HG02970 (cell line): Measurements from ENCODE around the gene DIPK1C.

ENCODE experiments used
- ATAC-seq: cut with Tn5 transposase; IDR thresholded peaks from one replicate; pipeline ENCODE4 v1.9.1; 2021; ENCODE audit warnings: mild to moderate bottlenecking, moderate library complexity, moderate number of reproducible peaks; ENCODE audit not compliant: unreplicated experiment, low FRiP score

Gene DIPK1C

GRCh38 chr18:74486119-74486849 lies 29.2 kb upstream of the DIPK1C start:
- ATAC-seq, result no peak

DNA sequence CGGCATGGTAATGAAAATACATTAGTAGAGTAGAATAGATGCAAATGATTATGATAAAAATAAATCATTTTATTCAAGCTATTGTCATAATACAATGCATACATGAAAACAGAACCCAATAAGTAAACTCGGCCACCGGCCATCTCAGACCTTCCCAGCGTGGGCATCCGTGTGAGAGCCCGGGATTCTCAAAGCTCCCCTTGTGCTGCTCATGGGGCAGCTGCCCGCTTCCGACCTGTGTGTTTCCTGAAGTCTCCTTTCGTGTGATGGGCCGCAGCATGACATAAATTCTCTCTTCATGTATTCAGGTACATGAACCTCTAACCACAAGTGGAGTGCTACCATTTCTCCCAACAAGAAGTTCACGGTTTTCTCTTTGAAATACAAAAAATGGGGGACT lies 25.6 kb upstream of the DIPK1C start:
- no peak for ATAC-seq

DNA sequence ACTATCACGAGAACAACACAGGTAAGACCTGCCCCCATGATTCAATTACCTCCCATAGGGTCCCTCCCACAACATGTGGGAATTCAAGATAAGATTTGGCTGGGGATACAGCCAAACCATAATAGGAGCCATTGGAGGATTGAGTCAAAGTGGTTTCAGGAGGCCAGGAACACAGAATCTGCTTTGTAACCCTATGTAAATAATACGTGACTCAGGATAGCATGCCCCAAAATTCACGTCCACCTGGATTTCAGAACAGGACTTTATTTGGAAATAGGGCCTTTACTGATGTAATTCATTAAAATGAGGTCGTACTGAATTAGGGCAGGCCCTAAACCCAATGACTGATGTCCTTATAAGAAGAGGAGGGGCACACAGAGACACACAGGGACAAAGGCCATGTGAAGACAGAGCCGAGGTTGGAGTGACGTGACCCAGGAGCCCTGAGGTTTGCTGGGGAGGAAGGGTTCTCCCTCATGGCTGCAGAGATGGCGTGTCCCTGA lies 23.1 kb upstream of the DIPK1C start:
- ATAC-seq, result no peak

- no peak for ATAC-seq
Measured at GRCh38 chr18:74479486-74480148, 22.5 kb upstream of the DIPK1C start.

DNA sequence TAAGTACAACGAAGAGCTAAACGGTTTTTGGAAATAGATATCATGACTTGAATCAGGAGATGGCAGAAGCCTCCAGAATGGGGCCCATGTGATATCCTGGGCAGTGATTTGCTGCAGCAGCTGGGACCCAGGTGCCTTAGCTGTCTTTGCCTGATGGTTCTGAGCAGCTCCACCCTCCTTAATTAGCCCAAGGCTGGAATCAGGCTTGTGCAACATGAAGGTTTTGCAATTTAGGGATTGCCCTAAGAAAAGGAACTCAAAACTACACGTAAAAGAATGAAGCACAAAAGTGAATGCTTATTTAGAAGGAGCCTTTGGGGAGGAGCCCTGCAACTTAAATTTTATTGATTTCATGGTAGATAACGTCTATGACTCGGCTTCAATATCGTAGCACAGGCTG lies 21.8 kb upstream of the DIPK1C start:
- no peak for ATAC-seq

DNA sequence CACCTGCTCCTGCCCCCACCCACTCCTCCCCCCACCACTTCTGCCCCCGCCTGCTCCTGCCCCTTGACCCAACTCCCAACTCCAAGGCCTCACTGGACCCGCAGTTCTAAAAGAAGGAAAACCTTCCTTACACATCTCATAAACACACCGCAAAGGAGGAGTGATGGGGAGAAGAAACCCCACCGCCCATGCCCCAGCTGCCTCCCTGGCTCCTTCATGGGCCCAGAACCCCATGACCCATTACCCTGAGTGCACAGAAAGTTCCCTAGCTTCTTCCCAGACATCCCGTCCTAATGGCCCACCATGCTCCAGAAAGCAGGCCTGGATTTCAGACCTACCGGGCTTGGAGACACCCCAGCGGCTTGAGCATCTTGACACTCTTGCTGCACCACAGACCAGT lies 21.2 kb upstream of the DIPK1C start:
- ATAC-seq, result no peak

- no peak for ATAC-seq
Measured at GRCh38 chr18:74477771-74478170, 20.7 kb upstream of the DIPK1C start.

- no peak for ATAC-seq
Measured at GRCh38 chr18:74476140-74476539, 19.0 kb upstream of the DIPK1C start.

DNA sequence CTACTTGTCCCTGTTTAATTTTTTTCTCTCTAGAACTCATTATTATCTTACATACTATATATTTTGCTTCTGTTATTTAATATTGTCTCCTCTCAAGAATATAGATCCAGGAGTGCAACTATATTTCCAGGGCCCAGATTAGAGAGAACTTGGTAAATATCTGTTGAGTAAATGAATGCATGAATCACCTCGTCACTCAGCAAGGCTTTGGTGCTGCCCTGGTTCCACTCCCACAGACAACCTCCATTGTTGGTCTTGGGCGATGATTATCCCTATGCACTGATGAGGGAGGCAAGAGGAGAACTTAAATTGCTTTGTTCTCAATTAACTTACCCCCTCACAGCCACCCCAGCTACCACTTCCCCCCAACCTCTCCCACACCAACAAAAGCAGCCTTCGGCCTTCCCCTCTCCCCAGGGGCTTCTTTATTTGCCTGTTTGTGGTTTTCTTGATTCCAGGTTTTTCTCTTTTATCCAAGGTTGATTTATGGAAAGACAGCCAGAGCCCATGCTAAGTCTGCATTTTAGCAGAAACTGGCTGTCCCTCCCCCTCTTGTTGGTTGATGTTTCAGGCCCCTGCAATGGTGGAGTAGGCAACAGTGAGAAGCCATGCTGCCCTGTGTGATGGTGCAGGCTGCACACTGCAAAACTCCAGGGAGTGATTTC lies 17.0 kb upstream of the DIPK1C start:
- no peak for ATAC-seq

DNA sequence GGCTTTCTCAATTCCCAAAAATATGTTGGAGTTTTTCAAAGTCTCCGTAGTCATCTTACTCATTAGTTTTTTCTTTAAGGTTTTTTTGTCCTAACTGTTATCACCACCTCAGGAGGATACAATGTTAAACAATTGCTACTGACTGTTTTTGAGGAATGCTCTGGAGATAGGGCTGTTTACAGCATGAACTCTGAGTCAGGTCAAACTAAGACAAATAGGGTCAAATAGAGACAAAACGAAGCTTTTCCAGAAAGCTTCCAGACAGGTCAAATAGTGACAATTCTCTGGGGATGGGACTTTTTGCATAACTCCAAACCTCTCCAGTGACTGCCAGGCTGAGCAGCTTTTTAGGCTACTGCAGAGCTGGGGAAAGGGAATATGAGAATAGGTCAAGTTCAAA lies 15.2 kb upstream of the DIPK1C start:
- no peak for ATAC-seq

DNA sequence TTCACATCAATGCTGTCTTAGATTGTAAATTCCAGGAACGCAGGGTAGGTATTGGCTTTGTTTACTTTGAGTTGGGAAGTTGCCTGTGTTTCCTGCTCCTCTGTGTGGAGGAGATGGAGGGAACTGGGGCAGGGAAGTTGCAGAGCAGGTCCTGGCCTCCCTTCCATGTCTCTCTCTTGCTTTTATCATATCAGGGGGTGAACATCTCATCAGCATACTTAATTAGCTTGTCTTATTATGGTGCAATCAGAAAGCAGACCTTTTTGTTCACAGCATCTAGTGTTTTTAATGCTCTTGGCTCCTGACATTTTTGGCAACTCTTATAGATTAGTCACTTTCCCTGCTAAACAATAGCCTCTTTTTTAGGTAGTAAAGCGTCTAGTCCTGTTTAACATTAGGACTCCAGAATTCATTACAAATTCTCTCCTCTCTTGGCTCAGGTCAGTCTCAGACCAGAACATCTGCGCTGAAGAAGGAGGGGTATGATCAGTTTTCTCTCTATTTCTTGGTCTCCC lies 11.5 kb upstream of the DIPK1C start:
- no peak for ATAC-seq

DNA sequence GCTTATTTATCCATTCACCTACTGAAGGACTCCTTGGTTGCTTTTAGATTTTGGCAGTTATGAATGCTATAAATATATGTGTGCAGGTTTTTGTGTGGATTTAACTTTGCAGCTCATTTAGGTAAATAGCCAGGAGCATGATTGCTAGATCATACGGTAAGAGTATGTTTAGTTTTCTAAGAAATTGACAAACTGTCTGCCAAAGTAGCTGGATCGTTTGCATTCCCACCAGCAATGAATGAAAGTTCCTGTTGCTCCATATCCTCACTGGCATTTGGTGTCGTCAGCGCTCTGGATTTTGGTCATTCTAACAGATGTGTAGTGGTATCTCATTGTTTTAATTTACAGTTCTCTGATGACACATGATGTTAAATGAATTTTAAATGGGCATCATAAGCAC lies 8.7 kb upstream of the DIPK1C start:
- ATAC-seq, result no peak

GRCh38 chr18:74463983-74464382 lies 6.9 kb upstream of the DIPK1C start:
- ATAC-seq, result no peak

- no peak for ATAC-seq
Measured at GRCh38 chr18:74463254-74463653, 6.1 kb upstream of the DIPK1C start.

GRCh38 chr18:74460825-74461224 lies 3.7 kb upstream of the DIPK1C start:
- ATAC-seq, result no peak

DNA sequence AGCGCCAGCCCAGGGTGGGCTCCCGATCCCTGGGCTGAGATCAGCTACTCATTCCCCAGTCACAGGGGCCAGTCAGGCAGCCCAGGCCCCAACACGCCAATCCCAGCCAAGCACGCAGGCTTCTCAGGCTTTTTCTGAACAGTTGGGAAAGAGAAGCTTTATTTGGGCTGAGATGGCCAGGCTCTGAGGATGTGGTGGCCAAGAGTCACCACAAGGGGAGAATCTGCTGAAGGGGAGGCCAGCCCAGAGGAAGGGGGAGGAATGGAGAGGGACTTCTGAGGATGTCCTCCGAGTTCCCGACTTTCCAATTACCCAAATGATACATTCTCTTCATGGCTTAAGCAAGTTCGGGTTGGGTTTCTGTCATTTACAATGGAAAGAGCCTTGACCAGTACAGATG lies 2.8 kb upstream of the DIPK1C start:
- ATAC-seq, result no peak

GRCh38 chr18:74457725-74458421 lies 765 bp upstream of the DIPK1C start:
- no peak for ATAC-seq

DNA sequence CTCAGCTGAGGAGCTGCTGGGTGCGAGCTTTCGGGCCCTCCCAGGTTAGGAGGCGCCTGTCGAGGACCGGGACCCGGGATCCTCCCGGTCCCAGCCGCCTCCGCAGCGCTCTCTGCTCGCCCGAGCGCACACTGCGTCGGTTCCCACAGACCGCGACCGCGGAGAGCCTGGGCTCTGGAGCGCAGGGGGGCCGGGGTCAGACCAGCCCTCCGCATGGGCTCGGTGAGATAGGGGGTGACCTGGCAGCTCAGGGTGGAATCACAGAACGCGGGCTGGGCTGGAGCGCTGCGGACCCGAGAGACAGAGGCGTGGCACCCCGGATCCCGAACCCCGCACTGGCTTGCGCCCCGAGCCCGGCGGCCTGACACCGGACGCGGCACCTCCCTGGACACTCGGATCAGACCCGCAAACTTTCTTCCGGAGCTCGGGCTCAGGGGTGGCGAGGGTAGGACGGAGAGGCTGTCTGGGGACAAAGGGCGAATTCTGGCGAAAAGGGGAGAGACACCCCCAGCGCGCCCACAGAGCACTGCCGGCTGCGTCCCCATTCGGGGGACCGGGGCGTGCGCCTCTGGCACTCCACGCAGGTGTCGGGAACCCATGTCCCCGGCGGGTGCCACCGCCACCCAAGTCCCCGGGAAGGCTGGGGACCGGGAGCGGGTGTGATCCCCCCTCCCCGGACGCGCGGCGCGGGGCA lies 612 bp downstream of the DIPK1C start:
- ATAC-seq, result no peak

DNA sequence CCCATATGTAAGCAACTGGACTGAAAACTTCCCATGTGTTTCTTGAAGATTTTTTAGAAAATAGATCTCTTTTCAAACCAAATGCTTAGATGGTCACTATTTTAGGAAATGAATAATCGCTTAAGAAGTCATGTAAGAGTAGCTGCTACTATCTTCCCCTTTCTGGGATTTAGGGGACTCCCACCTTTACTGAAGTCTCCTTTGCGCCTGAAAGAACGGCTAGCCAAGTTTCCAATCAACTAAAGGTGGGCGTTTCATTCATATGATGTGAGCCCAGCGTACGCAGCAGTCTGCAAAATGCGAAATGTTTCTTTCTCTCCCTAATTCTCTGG lies 1.1 kb downstream of the DIPK1C start:
- no peak for ATAC-seq

DNA sequence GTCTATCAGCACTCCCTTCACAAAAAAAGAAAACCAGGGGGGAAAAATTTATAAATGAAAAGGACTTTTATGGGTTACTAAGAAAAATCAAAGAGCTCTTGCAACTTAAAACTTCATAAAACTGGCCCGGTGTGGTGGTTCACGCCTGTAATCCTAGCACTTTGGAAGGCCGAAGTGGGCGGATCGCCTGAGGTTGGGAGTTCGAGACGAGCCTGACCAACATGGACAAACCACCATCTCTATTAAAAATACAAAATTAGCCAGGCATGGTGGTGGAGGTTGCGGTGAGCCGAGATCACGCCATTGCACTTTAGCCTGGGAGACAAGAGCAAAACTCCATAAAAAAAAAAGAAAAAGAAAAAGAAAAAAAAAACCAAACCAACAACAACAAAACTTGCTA lies 1.7 kb downstream of the DIPK1C start:
- no peak for ATAC-seq
